Measurements from ENCODE around the gene RAB4A.
"Not testable (repeated sequence)": the region's sequence is repeated elsewhere in the genome, so short reads cannot be mapped to it uniquely, and the experiment has no call there.

RAB4A gene

DNA sequence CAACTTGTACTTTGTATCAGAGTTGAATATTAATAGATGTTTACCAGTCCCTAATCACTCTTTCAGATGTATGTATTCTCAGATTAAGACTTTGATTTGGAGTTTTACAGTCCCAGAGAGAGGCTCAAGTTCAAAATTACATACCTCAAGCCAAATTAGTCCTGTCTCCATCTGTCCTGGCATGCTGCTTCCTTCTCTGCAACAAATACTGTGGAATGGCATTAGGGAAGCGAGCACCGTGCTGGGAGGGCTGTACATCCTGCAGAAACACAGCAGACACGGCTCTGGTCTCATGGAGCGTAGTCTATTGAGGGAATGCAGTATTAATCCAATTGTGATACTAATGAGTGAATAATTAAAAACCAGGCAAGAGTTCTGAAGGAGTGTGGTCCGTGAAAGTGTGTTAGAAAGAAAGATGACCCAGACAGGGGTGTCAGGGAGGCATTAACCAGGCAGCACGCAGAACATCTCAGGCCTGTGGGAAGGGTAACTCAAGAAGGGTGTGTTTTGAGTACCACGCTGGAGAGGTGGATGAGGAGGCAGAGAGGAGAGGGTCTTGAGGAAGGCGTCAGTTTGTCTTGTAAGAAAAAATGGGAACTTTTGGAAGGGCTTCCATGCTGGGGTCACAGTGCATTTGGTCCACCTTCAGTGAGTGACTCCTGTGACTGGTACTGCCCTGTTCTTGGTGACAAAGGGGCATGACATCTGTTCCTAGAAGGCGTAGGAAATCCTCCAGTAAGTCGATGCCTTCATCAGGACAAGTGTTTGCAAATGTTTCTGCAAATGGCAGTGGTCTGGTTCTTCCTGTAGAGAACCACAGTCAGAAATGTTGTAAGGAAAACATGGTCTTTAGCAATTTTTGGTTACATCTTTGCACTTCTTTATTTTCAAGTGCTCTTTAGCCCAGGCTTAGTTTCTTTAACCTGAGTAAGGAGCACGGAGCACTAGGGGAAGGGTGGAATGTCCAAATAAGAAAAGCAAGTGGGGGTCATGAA, 1.6 kb downstream of the RAB4A start:
- DNase-seq = no peak

DNA sequence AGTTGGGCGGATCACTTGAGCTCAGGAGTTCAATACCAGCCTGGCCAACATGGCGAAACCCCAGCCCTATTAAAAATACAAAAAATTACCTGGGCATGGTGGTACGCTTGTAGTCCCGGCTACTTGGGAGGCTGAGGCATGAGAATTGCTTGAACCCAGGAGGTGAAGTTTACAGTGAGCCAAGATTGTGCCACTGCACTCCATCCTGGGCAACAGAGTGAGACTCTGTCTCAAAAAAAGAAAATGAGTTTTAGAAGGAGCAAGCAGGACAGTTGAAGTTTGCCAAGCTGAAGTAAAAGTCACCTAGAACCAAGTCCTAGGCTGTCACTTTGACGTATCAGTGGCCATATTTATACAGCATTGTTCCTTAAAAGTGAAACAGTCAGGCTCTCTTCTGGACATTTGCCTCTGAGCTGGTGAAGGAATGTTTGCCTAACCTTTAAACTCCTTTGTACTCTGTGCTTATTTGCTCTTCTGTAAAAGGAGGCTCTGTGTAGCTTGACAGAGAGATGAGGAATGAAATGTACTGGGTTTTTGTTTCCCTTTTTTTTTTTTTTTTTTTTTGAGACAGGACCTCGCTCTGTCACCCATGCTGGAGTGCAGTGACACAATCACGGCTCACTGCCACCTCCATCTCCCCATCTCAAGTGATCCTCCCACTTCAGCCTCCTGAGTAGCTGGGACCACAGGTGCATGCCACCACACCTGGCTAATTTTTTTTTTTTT, 2.8 kb downstream of the RAB4A start:
- no peak for DNase-seq

DNA sequence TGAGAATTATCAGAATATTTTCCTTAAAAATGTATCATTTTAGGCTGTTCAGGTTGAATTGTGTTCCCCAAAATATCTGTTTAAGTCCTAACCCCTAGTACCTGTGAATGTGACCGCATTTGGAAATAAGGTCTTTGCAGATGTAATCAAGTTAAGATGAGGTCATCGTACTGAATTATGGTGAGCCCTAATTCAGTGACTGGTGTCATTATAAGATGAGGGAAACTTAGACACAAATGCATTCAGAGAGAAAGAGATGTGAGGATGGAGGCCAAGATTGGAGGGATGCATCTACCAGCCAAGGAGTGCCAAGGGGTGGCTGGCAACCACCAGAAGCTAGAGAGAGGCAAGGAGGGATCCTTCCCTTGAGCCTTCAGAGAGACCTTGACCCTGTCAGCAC, 4.1 kb downstream of the RAB4A start:
- DNase-seq = no peak

DNA sequence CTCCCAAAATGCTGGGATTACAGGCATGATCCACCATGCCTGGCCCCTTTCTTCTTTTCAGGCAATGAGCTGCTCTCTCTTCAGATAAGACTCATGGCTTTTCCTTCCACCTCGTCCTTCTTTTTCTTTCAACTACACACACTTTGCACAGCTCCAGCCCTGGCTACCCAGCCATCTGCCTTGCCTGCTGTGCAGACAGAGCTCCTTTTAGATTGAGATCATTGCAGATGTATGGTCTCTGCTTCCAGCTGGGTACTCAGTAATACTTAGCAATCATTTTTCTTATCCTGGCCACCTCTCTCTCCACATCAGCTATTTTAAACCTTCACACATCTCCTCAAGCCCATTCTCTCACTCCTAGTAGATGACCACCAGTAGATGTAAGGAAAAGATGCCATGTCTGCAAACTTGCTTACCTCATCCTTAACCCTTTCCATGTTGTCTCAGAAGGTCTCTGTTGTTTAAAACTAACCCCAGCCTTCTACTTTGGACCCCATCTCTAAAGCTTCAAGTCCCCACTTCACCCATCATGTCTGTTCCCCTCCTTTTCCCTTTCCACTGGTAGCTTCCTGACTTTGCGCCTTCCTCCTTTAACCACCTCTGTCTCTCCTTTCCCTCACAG, 7.3 kb downstream of the RAB4A start:
- DNase-seq = no peak

DNA sequence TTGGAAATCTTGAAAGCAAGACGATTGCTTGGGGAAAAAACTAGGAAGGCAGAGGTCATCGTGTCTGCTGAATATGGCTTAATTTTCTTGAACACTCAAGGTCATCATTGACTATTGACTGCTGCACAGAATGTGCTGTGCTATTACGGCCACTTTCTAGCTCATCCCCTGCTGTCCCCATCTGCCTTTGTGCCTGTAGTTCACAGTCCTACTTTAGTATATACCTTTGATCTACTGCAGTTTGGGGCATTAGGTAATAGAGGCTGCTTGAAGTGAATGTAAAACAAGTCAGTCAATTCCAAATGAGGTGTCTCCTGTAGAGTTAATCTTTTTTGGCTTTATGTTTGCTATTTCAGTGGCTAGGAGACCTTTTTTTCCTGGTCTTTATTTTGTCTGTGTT, 8.3 kb downstream of the RAB4A start:
- no peak for DNase-seq

DNA sequence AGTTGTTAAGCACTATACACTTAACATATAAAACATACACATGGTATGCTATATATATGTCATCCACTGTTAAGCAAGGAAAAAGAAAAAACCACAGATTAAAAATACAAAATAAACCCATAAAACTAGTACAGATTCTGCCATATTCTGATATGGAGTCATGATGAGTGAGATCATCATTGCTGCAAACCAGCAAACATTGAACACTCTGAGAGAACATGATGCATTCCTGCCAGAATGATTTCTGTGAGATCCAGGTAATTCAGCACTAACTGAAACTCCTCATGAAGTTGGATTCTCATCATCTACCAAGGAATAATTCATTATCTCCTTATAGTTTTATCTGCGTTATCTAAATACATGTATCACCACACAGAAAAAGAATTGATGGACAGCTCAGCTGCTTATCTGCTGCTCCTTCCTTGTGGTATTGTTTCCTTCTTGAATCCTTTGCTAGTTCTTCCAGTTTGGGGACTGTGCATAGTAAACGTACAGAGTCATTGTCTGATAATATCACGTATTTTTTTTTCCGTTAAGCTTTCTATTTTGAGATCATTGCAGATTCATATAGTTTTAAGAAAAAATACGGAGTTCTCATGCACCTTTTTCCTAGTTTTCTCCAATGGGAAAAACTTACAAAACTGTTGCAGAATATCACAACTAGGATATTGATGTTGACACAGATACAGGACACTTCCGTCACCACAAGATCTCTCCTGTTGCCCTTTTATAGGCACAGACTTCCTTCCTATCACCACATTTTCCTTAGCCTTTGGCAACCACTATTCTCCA, 9.3 kb downstream of the RAB4A start:
- DNase-seq = no peak

DNA sequence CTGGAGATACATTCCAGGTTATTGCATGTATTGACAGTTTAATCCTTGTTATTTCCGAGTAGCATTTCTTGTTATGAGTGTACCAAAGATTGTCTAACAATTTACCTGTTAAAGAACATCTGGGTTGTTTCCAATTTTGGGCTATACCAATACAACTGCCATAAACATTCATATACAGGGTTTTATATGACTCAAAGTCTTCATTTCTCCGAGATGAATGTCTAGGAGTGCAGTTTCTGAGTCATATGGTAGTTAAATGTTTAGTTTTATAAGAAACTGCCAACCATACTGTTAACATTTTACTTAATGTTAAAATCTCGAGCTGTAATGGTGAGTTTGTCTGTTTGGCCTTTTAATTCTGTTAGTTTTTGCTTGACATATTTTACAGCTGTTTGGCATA, 10.0 kb downstream of the RAB4A start:
- DNase-seq = no peak

DNA sequence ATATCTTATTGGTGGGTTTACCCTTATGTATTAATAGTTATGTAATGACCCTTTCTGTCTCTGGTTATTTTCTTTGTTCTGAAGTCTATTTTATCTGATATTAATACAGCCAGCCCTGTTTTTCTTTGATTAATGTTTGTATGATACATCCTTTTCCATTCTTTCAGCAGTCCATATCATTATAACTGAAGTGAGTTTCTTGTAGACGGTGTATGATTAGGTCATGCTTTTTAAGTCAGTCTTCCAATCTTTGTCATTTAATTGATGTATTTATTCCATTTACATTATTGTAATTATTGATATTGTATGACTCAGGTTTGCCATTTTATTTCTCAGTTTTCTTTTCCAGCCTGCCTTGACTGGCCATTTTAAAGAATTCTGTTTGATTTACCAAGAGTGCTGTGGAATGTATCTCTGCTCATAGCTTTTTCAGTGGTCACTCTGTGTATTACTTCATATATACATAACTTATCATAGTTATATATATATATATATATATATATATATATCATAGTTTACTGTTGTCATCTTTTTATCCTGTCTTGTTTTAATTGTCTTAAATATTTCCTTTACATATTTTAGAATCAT, 10.5 kb downstream of the RAB4A start:
- no peak for DNase-seq

DNA sequence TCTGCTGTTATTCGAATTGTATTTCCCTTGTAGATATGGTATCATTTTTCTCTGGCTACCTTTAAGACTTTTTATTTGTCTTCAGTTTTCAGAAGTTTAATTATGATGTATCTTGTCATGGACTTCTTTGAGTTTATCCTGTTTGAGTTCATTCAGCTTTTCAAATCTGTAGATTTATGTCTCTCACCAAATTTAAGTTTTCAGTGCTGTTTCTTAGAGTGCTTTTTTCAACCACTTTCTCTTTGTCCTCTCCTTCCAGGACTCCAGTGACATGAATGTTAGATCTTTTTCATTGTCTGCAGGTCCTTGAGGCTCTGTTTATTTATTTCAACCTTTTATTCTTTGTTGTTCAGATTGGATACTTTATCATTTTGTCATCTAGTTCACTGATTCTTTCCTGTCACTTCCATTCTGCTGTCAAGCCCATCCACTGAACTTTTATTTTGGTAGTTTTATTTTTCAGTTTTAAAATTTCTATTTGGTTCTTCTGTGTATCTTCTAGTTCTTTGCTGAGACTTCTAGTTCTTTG, 11.4 kb downstream of the RAB4A start:
- DNase-seq = no peak

DNA sequence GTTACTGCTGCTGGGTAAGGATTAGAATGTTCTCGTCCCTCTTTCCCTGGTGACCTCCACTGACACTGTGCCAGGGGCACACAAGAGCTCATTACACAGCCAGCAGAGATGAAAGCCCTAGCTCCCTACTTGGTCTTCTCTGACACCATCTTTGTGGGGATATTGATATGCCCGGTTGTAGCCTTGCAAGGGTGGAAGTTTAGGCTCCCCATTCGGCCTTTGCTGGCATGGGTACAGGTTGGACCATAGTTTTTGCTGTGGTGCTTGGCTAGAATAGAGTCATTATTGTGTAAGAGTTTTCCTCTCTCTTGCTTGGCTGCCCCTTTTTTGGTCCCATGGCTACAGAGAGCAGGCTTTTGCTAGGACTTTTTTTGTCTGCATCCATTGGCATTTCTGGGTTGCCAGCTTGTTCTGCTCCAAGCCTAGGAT, 12.3 kb downstream of the RAB4A start:
- no peak for DNase-seq

DNA sequence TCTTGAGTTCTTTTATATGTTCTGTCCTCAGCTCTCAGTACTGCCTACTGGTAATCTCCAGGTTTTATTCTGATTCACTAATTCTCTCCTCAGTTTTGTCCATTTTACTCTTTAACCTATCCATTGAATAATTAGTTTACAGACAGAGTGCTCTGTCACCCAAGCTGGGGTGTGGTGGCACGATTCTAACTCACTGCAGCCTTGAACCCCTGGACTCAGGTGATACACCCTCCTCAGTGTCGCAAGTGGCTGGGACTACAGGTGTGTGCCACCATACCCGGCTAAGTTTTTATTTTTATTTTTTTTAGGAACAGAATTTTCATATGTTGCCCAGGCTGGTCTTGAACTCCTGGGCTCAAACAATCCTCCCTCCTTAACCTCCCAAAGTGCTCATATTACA, 14.0 kb downstream of the RAB4A start:
- no peak for DNase-seq

DNA sequence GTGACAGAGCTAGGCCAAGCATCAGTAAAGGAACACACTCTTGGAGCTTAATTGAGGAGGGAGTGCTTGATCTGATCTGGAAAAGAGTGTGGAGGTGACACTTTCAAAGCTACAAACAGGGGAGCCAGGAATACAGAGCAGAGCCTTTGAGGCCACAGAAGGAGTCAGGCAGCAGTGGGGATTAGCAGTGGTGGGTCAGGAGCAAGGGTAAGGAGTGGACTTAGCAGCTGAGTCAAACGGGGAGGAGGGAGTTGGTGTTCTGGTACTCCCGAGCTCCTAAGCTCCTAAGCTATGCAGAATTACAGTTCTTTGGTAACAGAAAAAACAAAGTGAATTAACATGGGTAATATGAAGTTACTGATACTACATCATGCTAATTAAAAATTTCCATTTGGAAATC, 14.5 kb downstream of the RAB4A start:
- DNase-seq = no peak

DNA sequence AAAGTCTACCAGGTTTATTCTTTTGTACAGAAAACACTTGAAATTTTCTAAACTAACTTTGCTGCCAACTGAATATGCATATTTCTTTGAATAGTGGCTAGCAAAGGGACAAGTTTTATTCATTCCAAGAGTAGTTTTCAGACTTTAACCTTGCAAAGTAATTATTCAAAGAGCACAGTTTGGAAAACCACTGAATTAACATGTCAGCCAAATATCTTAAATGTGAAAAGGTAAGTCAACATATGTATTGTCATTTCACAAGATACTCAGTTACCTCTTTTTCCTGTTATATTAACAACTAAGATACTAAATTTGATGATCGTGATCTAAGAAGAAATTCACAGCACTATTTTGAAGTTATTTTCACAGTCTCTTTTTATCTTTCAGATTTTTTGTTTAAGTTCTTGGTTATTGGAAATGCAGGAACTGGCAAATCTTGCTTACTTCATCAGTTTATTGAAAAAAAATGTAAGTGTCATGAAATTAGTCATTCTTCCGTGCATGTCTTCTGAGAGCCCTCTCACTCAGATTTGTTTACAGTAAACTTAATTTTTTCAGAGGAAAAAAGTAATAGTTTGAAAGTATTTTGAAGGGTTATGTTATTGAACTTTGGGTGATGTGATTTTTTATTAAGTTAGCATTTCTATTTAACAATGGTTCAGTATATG, 15.3 kb downstream of the RAB4A start:
- no peak for DNase-seq

DNA sequence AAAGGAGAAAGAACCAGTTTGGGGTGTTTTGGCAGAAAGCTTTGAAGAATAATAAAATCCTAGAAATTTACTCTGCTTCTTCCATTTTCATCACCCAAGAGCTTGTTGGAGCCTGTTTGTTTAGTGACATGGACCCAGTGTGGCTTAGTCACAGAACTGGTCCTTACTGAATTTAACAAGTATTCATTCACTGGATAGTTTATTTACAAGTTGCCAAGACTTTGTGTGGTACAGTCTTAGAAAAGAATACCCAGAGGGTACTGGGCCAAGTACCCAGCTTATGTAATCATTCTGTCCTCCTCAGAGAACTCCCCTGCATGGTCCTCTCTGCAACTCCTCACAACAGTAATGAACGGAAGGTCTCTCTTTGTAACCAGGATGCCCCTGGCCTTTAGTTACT, 16.4 kb downstream of the RAB4A start:
- no peak for DNase-seq

DNA sequence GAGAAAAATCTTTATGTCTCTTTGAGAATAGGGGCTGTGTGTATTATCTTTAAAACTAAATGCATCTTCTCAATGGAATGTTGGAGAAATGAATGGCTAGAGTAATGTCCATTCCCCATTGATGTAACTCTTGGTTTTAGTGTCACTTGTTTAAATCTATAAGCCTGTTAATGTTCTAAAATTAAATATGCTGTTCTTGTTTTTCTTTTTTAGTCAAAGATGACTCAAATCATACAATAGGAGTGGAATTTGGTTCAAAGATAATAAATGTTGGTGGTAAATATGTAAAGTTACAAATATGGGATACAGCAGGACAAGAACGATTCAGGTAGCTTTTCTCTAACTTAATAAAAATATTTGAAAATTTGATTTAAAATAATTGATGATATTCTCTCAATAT, 17.6 kb downstream of the RAB4A start:
- no peak for DNase-seq

DNA sequence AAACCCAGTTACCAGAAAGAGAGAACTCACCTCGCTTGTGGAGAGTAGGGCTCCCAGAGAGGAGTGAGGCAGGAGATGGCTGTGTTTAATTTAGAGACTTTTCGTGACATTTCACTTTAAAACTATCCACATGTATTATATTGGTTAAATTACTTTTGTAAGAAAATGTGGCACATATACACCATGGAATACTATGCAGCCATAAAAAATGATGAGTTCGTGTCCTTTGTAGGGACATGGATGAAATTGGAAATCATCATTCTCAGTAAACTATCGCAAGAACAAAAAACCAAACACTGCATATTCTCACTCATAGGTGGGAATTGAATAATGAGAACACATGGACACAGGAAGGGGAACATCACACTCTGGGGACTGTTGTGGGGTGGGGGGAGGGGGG, 20.8 kb downstream of the RAB4A start:
- not testable (repeated sequence) for DNase-seq

DNA sequence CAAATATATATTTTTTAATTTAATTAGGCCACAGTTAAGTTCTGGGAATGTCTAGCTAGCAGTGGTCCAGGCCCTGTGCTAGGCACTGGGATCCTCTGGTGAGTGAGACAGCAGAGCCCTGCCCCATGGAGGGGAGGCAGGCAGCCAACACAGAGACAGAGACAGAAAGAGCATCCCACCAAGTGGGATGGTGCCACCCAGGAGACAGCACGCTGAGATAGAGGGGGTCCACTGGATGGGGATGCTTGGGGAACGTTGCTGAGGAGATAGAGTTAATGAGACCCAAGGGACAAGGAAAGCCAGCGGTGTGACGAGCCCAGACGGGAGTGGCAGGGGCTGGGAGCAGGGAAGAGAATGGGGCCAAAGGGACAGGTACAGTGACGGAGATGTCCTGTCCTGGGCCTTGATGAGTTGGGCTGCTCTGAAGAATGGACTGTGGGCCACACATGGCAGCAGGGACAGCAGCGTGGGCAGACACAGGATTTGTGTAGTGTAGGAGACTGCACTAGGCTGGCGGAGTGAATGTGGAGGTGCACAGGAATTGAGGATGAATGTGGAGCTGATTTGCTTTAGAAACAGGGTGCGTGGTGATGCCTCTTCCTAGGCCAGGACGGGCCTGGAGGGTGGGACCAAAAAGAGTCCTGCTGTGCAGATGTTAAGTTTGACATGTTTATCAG, 22.8 kb downstream of the RAB4A start:
- no peak for DNase-seq

DNA sequence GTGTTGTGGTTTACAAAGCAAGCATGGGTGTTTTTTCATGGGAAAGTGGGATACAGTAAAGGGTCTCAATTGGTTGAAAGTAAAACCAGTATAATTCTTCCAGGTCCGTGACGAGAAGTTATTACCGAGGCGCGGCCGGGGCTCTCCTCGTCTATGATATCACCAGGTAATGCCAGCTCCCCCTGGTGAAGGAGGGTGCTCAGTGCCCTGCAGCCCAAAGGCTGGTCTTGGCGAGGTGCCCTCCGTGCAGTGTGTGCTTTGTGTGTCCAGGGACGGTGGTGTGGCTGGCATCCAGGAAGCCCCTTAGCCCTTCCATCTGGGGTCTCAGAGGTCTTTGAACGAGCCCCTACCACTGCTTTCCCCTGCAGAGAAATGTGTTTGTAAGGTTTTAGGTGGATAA, 24.8 kb downstream of the RAB4A start:
- DNase-seq = no peak

DNA sequence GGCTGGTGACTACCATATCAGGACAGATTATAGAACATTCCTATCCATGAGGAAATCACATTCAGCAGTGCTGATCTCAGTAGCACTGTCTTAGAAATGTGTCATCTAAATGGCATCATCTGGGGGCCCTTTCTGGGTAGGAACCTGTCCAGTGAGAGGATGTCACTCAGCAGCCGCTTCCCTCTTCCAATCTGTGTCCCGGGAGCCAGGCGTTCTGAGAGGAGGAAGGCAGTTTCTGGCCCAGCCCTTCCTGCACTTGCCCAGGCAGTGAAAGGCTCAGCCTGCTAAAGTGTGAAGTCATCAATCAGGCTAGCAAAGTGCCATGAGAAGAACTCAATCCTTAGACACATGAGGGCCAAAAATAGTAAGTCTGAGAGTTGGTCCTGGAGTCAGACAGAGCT, 25.6 kb downstream of the RAB4A start:
- no peak for DNase-seq

DNA sequence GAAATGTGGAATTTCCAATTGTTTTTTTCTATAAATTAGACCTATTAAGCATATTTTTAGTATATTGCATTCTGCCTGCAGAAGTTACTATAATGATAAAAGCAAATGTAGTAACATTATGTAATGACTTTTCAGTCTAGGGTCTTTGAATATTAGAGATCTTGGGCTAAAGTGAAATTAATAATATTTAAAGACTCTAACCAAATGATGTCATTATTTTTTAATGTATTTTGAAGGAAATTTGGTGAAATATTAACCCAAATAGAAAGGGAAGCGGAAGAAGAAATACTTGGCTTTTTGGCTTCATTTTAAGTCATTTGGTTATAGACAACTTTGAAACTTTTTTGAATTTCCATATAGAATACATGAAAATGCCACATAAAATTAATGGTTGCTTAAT, 26.8 kb downstream of the RAB4A start:
- no peak for DNase-seq

DNA sequence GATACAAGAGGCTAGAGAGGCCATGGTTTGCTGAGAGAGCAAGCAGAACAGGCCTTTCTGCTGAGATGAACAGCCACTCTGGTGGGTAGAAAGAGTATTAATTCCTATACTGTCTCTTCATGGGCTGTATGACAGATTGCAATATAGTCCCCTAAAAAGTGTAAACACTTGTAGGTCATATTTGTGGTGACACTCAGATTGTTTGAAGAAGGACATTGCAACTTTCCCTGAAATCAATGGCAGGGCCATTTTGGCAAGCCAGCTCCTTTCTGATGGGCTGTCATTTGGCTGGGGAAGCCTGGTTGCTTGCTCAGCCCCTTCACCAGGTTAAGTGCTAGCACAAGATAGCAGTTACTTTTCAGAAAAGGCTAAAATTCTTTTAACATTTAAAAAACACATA, 27.5 kb downstream of the RAB4A start:
- no peak for DNase-seq

Data from SW 1271 (cell line).